Right lobe of liver (tissue), 4 donors: Measurements from ENCODE around the gene ETS2.

Experiments
- POLR2A ChIP-seq: fragments of 450-650 bp; IDR thresholded peaks from one replicate; pipeline ENCODE4 v1.6.1; 2017; ENCODE audit warnings: antibody characterized with exemption, mild to moderate bottlenecking
- TF ChIP-seq, protein P1 (sequence below), 4 donors: fragments of 200-600 bp in 3 of 4; fragments of 450-650 bp in 1 of 4; IDR thresholded peaks; one replicate each; pipeline versions ENCODE4 v1.5.1 to v1.8.0; 2016 to 2022; ENCODE audit warnings: antibody characterized with exemption in 4 of 4, mild to moderate bottlenecking in 2 of 4
- donor health status: DM: no; HTN: no; CAD: no.
- donor health status: DM: no; HTN: no; CAD: no.
- donor health status: DM: no; HTN: yes; CAD: no.

DNA sequence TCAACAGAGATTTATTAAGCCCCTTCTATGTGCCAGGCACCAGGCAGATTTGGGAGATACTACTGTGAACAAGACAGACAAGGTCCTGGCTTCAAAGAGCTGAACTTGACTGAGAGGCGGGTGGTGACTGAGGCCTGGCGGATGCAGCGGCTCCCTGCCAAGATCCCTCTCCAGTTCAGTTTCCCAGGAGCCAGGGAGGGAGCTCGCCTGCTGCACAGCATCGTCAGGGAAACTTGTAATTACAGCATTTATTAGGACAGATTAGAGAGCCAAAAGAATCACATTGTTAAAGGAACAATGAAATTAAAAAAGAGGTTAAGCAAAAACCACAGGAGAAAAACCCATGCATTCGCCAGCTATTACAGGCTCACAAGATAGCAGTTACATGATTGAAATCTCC, 55.3 kb downstream of the ETS2 start:
- TF ChIP-seq, protein P1, sequence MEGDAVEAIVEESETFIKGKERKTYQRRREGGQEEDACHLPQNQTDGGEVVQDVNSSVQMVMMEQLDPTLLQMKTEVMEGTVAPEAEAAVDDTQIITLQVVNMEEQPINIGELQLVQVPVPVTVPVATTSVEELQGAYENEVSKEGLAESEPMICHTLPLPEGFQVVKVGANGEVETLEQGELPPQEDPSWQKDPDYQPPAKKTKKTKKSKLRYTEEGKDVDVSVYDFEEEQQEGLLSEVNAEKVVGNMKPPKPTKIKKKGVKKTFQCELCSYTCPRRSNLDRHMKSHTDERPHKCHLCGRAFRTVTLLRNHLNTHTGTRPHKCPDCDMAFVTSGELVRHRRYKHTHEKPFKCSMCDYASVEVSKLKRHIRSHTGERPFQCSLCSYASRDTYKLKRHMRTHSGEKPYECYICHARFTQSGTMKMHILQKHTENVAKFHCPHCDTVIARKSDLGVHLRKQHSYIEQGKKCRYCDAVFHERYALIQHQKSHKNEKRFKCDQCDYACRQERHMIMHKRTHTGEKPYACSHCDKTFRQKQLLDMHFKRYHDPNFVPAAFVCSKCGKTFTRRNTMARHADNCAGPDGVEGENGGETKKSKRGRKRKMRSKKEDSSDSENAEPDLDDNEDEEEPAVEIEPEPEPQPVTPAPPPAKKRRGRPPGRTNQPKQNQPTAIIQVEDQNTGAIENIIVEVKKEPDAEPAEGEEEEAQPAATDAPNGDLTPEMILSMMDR (IDR thresholded peaks at IDR 0.05), result no peak
- no peak for TF ChIP-seq POLR2A
